Measurements from ENCODE around the gene CXCL14.
"Not testable (repeated sequence)": the region's sequence is repeated elsewhere in the genome, so short reads cannot be mapped to it uniquely, and the experiment has no call there.

CXCL14 gene

DNA sequence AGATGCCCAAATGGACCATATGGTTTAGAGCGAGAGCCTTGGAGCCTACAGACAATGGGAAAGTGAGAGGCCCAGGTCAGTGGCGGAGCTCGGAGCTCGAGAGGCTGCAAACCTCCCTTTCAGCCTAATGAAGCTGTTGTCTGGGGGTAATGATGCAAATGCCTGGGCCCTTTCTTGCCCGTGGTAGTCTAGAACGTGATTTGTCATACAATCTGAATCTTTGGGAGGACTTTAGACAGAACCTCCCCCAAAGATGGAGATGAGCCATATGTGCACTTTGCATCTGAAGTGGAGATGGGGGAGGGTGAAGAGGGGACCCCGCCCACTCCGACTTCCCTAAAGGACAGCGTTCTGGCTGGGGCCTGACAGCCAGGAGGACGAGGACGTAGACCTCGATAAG lies 32.7 kb downstream of the CXCL14 start:
- in situ Hi-C loops (cut with MboI; ENCODE audit: low sequenced_read_pairs), result no loop called here

DNA sequence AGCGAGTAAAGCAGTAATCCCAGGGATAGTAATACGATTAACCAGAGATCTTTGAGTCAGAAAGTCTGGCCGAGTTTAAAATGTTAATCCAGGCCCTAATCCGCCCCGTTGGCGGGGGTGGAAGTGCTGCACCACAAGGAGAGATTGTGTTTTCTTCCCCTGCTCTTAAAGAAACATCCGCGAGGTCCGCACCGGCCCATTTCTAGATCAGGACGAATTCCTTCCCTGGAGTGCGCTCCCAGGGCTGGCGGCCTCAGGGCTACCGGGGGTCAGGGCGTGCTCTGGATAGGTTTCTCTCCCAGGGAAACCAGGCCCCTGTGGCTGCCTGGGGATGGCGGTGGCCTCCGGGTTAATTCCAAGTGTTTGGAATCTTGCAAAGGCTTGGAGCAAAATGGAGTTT lies 33.7 kb downstream of the CXCL14 start:
- in situ Hi-C loops (cut with MboI; ENCODE audit: low sequenced_read_pairs), result no loop called here

DNA sequence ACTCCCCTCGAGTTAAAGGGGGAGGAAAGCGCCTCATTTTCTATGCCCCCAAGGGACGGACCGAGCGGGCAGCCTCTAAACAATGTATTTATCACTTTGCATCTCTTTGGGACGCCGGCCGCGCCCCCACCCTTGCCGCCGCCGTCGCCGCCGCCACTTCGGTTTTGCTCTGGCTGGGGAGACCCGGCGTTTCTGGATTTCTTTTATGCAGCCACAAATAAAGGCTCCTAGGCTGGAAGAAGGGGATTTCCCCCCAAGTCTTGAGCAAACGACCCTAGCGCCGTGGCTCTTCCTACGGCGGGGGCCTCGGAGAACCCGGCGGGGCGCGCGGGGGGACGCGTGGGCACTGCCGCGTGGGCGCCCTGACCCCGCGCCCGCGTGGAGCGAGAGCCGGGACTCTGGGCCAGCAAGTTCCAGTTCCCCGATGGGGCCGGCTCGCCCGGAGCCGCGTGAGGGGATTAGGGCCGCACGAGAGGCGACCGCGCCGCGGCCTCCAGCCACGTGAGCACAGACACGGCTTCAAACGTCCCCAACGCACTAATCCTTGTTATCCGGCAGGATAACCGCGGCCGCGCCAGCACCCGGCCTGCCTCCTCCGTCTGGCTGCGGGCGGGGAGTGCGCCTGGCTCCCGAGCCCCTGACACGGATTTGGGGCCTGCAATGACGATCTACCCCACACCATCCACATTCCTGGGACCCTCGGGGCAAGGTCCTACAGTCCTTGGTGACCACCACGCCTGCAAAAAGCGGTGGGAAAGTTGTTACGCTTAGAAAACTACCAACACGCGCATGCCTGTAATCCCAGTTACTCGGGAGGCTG lies 35.1 kb downstream of the CXCL14 start:
- in situ Hi-C loops (cut with MboI; ENCODE audit: low sequenced_read_pairs), result no loop called here

- in situ Hi-C loops (cut with MboI; ENCODE audit: low sequenced_read_pairs), result no loop called here
Measured at GRCh38 chr5:135543001-135543484, 35.7 kb downstream of the CXCL14 start.

GRCh38 chr5:135541807-135542502 lies 36.8 kb downstream of the CXCL14 start:
- in situ Hi-C loops (cut with MboI; ENCODE audit: low sequenced_read_pairs), result no loop called here

DNA sequence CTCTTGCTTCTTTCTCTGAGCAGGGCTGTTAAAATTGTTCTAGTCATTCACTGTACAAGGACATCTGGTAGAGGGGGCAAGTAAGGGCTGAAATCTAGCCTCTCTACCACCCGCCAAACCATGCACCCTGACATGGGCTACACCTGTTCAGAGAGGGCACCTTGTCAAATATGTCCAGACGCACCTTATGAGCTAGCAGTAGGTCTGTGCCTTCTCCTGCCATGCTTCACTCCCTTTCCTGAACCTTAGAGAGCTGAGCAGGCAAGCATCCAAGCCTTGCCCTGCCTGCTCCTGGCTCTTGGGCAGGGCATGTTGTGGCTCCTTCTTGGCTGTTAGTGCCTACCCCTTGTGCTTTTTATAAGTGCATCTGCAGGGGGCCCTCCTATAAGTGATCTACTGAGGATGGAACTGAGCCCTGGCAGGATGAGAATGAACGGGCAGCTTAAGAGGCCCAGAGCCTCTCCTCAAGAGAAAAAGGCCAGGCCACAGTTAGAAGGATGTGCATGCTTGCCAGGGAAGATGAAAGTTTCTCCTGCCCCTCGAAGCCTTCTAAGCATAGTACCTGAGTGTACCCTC lies 39.3 kb downstream of the CXCL14 start:
- in situ Hi-C loops (cut with MboI; ENCODE audit: low sequenced_read_pairs), result no loop called here

DNA sequence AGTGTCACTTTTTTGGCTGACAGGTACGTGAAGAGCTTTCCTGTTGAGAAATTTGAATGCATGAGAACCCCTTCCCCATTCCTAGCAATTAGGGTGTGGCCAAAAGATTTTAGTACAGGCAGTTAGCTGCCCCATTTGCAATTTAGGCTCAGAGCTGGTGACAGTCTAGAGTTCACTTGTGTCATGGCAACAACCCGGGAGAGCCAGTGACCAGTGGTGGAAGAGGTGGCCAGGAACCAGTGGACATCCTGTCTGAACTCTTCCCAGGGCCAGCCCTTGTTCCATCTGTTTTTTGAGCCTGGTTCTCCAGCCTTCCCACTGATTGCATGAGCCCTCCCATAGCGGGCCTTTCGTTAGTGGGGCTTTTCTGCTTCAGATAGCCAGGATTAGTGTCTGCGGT lies 40.5 kb downstream of the CXCL14 start:
- in situ Hi-C loops (cut with MboI; ENCODE audit: low sequenced_read_pairs), result no loop called here

DNA sequence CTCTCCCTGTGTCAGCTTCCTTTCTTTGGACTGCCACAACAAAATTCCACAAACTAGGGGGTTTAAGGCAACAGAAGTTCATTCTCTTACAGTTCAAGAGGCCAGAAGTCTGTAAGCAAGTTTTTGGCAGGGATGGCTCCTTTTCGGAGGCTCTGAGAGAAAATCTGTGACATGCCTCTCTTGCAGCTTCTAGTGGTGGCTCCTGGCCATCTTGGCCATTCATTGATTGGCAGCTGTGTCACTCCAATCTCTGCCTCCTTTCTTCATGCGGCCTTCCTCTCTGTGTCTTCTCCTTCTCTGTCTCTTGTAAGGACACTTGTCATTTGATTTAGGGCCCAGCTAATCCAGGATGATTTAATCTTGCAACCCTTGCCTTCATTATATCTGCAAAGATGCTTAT lies 41.0 kb downstream of the CXCL14 start:
- in situ Hi-C loops (cut with MboI; ENCODE audit: low sequenced_read_pairs), result no loop called here

DNA sequence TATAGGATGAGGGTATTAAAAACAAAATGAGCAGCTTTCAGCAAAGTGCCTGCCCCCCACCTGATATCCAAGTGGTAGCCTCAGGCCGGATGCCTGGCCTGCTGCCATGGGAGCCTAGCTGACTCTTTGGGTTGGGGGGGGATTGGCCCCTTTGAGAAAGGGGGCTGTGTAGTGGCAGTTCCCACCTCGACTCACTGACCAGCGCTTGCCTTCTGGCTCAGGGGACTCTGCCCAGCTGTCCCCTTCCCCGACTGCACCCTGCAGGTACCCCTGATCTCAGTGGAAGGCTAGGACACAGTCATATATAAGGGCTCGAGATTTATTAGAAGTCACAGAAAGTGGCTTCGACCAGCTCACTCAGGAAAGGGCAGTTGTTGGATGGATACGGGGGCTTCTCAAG lies 41.5 kb downstream of the CXCL14 start:
- in situ Hi-C loops (cut with MboI; ENCODE audit: low sequenced_read_pairs), result no loop called here

- in situ Hi-C loops (cut with MboI; ENCODE audit: low sequenced_read_pairs), result no loop called here
Measured at GRCh38 chr5:135535820-135536801, 42.7 kb downstream of the CXCL14 start, which contains the start of gene NEUROG1. Gene NEUROG1 (minus strand): TSS chr5:135535964. CDS start chr5:135535690, 274 bp downstream.

GRCh38 chr5:135535420-135535819 lies 43.4 kb downstream of the CXCL14 start:
- in situ Hi-C loops (cut with MboI; ENCODE audit: low sequenced_read_pairs), result no loop called here

DNA sequence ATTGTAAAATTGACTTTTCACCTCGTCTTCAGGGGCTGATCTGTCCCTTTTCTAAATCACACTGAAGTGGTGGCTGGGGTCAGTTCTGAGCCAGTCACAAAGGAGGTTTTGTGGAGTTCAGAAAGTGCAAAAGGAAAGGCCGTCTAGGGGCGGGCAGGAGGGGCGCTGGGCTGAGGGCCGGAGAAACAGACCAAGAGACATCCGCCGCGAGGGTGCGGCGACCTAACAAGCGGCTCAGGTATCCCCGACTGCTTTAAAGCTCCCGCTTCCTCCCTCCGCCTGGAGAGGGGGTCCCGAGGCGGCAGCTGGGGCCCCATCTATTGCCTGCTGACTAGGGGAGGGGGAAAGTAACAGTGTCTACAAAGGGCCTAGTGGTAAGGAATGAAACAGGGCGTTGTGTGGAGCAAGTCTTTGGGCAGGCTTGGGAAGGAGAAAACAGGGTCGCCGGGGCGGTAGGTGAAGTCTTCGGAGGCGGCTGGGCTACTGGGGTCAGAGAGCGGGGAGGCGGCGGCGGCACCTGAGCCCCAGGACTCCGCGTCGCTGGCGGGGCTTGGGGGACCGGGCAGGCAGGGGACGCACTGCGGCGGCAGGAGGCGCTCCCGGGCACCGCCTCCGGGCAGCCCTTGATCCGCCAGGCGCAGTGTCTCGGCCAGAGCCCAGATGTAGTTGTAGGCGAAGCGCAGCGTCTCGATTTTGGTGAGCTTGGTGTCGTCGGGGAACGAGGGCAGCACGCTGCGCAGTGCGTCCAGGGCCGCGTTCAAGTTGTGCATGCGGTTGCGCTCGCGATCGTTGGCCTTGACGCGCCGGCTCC lies 44.0 kb downstream of the CXCL14 start:
- in situ Hi-C loops (cut with MboI; ENCODE audit: low sequenced_read_pairs), result no loop called here

GRCh38 chr5:135533794-135534193 lies 45.0 kb downstream of the CXCL14 start:
- in situ Hi-C loops (cut with MboI; ENCODE audit: low sequenced_read_pairs), result no loop called here

GRCh38 chr5:135533334-135533733 lies 45.5 kb downstream of the CXCL14 start:
- in situ Hi-C loops (cut with MboI; ENCODE audit: low sequenced_read_pairs), result no loop called here

DNA sequence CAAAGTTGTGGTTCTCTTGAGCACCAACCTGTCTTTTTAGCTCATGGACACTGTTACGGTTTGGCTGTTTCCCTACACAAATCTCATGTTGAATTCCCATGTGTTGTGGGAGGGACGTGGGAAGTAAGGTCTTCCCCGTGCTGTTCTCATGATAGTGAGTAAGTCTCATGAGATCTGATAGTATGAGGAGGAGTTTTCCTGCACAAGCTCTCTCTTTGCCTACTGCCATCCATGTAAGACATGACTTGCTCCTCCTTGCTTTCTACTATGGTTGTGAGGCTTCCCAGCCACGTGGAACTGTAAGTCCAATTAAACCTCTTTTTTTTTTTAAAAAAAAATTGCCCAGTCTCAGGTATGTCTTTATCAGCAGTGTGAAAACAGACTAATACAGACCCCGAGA lies 49.2 kb downstream of the CXCL14 start:
- in situ Hi-C loops (cut with MboI; ENCODE audit: low sequenced_read_pairs), result not testable (repeated sequence)

- in situ Hi-C loops (cut with MboI; ENCODE audit: low sequenced_read_pairs), result no loop called here
Measured at GRCh38 chr5:135526924-135527323, 51.9 kb downstream of the CXCL14 start.

GRCh38 chr5:135521964-135522363 lies 56.8 kb downstream of the CXCL14 start:
- in situ Hi-C loops (cut with MboI; ENCODE audit: low sequenced_read_pairs), result no loop called here

Data from HL-60/S4 treated with phorbol 12-myristate 13-acetate at 8.2 ng/mL for 4 days and 3 days (cell line).